ENCODE measurements around the gene ACKR3. TPM values are rescaled to one million over a fixed set of nuclear protein-coding genes. Genes with fewer than 3 reads are reported as not detected.

ACKR3 gene
- total RNA-seq, 4 donors from 2014 or later, result 22.9 to 115 (median 64.6) TPM

- no peak for DNase-seq (ENCODE audit: low spot score)
- no peak for TF ChIP-seq CTCF (IDR thresholded peaks at IDR 0.05)
- no peak for ATAC-seq (ENCODE audit: low FRiP score)
Observed at GRCh38 chr2:236541008-236541562, 28.5 kb upstream of the ACKR3 start.

GRCh38 chr2:236544362-236544761 lies 25.3 kb upstream of the ACKR3 start:
- ATAC-seq (ENCODE audit: low FRiP score) (no peak), DNase-seq (ENCODE audit: low spot score) (no peak)
- no peak for TF ChIP-seq CTCF (IDR thresholded peaks at IDR 0.05)

- no peak for DNase-seq (ENCODE audit: low spot score)
- no peak for TF ChIP-seq CTCF (IDR thresholded peaks at IDR 0.05)
- ATAC-seq (ENCODE audit: low FRiP score), result no peak
Observed at GRCh38 chr2:236545248-236545658, 24.4 kb upstream of the ACKR3 start.

GRCh38 chr2:236545814-236546480 lies 23.7 kb upstream of the ACKR3 start:
- ATAC-seq (ENCODE audit: low FRiP score), result no peak
- TF ChIP-seq CTCF (IDR thresholded peaks at IDR 0.05), result no peak
- no peak for DNase-seq (ENCODE audit: low spot score)

- no peak for ATAC-seq (ENCODE audit: low FRiP score)
Observed at GRCh38 chr2:236546561-236547002, 23.0 kb upstream of the ACKR3 start.

GRCh38 chr2:236547725-236548124 lies 21.9 kb upstream of the ACKR3 start:
- ATAC-seq (ENCODE audit: low FRiP score), result no peak
- no peak for TF ChIP-seq CTCF (IDR thresholded peaks at IDR 0.05)
- DNase-seq (ENCODE audit: low spot score), result no peak

More at GRCh38 chr2:236546561-236547002, 23.0 kb upstream of the ACKR3 start:
- no peak for DNase-seq (ENCODE audit: low spot score)
- TF ChIP-seq CTCF (IDR thresholded peaks at IDR 0.05), result no peak
